Measurements from ENCODE around the gene TRPM5. TPM values are rescaled to one million over a fixed set of nuclear protein-coding genes. Genes with fewer than 3 reads are reported as not detected.

Gene TRPM5
- total RNA-seq, 1 experiment from 2014 or later = not detected

- BruUV-seq (replicated peaks) = no TSS peak
- POLR2A ChIA-PET (ENCODE audit: low non-redundant PET) = no interaction called here
- no peak overlapping the region for H3K27ac ChIP-seq (ENCODE audit: low read depth, low read length, poor library complexity, severe bottlenecking)
Observed at GRCh38 chr11:2406451-2406850, 37.9 kb downstream of the TRPM5 start.

GRCh38 chr11:2404735-2405196, 39.5 kb downstream of the TRPM5 start:
- POLR2A ChIA-PET (ENCODE audit: low non-redundant PET) = interaction anchor here (0.6 kb wide), 1 partner anchor 9 kb away, joined by 10 read pairs; no protein-coding TSS in a partner anchor
- TF ChIP-seq, protein P1, sequence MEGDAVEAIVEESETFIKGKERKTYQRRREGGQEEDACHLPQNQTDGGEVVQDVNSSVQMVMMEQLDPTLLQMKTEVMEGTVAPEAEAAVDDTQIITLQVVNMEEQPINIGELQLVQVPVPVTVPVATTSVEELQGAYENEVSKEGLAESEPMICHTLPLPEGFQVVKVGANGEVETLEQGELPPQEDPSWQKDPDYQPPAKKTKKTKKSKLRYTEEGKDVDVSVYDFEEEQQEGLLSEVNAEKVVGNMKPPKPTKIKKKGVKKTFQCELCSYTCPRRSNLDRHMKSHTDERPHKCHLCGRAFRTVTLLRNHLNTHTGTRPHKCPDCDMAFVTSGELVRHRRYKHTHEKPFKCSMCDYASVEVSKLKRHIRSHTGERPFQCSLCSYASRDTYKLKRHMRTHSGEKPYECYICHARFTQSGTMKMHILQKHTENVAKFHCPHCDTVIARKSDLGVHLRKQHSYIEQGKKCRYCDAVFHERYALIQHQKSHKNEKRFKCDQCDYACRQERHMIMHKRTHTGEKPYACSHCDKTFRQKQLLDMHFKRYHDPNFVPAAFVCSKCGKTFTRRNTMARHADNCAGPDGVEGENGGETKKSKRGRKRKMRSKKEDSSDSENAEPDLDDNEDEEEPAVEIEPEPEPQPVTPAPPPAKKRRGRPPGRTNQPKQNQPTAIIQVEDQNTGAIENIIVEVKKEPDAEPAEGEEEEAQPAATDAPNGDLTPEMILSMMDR (conservative IDR thresholded peaks at IDR 0.05; ENCODE audit: low read depth, low read length) = no peak
- TF ChIP-seq EZH2 (IDR thresholded peaks at IDR 0.05; ENCODE audit: borderline replicate concordance, low read depth, low read length, poor library complexity, severe bottlenecking) = no peak
- Histone ChIP-seq H3K4me3 (ENCODE audit: low read depth, low read length, poor library complexity, severe bottlenecking) (no peak overlapping the region), H3K36me3 (ENCODE audit: insufficient read depth, low read length, poor library complexity, severe bottlenecking) (no peaks in the 10 kb centered on the region), H3K27me3 (replicated peaks; ENCODE audit: insufficient read depth, low read depth, low read length, poor library complexity) (no peaks in the 10 kb centered on the region), H3K4me1 (ENCODE audit: insufficient read depth, low read length, poor library complexity, severe bottlenecking) (peaks cover 8% of the 10 kb centered on the region), H3K27ac (ENCODE audit: low read depth, low read length, poor library complexity, severe bottlenecking) (no peak overlapping the region), H3K9me3 (ENCODE audit: low read depth, low read length, poor library complexity, severe bottlenecking) (no peaks in the 10 kb centered on the region)
- CTCF ChIA-PET = no interaction called here
- intact Hi-C loops (cut with micrococcal nuclease; ENCODE audit: unreplicated experiment) = no loop called here
- DNase-seq (ENCODE audit: low spot score) = no peak
- BruUV-seq (replicated peaks) = no TSS peak

More at GRCh38 chr11:2406451-2406850, 37.9 kb downstream of the TRPM5 start:
- DNase-seq (ENCODE audit: low spot score) = no peak
- TF ChIP-seq EZH2 (IDR thresholded peaks at IDR 0.05; ENCODE audit: borderline replicate concordance, low read depth, low read length, poor library complexity, severe bottlenecking) = no peak
- TF ChIP-seq, protein P1 (conservative IDR thresholded peaks at IDR 0.05; ENCODE audit: low read depth, low read length) = no peak
- H3K4me1 ChIP-seq (ENCODE audit: insufficient read depth, low read length, poor library complexity, severe bottlenecking) = peaks cover 7% of the 10 kb centered on the region
- H3K4me3 ChIP-seq (ENCODE audit: low read depth, low read length, poor library complexity, severe bottlenecking) = no peak overlapping the region
- H3K36me3 ChIP-seq (ENCODE audit: insufficient read depth, low read length, poor library complexity, severe bottlenecking) = no peaks in the 10 kb centered on the region
- CTCF ChIA-PET = no interaction called here
- H3K27me3 ChIP-seq (replicated peaks; ENCODE audit: insufficient read depth, low read depth, low read length, poor library complexity) = no peaks in the 10 kb centered on the region
- no peaks in the 10 kb centered on the region for H3K9me3 ChIP-seq (ENCODE audit: low read depth, low read length, poor library complexity, severe bottlenecking)
- intact Hi-C loops (cut with micrococcal nuclease; ENCODE audit: unreplicated experiment) = no loop called here

DNA sequence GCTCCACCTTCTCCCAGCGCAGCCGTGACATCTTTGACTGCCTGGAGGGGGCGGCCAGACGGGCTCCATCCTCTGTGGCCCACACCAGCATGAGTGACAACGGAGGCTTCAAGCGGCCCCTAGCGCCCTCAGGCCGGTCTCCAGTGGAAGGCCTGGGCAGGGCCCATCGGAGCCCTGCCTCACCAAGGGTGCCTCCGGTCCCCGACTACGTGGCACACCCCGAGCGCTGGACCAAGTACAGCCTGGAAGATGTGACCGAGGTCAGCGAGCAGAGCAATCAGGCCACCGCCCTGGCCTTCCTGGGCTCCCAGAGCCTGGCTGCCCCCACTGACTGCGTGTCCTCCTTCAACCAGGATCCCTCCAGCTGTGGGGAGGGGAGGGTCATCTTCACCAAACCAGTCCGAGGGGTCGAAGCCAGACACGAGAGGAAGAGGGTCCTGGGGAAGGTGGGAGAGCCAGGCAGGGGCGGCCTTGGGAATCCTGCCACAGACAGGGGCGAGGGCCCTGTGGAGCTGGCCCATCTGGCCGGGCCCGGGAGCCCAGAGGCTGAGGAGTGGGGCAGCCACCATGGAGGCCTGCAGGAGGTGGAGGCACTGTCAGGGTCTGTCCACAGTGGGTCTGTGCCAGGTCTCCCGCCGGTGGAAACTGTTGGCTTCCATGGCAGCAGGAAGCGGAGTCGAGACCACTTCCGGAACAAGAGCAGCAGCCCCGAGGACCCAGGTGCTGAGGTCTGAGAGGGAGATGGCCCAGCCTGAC, 41.2 kb downstream of the TRPM5 start:
- DNase-seq (ENCODE audit: low spot score) = no peak
- Histone ChIP-seq H3K36me3 (ENCODE audit: insufficient read depth, low read length, poor library complexity, severe bottlenecking) (no peaks in the 10 kb centered on the region), H3K27ac (ENCODE audit: low read depth, low read length, poor library complexity, severe bottlenecking) (no peak overlapping the region), H3K27me3 (replicated peaks; ENCODE audit: insufficient read depth, low read depth, low read length, poor library complexity) (no peaks in the 10 kb centered on the region), H3K4me1 (ENCODE audit: insufficient read depth, low read length, poor library complexity, severe bottlenecking) (peaks cover 8% of the 10 kb centered on the region), H3K4me3 (ENCODE audit: low read depth, low read length, poor library complexity, severe bottlenecking) (no peak overlapping the region), H3K9me3 (ENCODE audit: low read depth, low read length, poor library complexity, severe bottlenecking) (no peaks in the 10 kb centered on the region)
- TSS peak; percentile 14 for BruUV-seq (replicated peaks)
- POLR2A ChIA-PET (ENCODE audit: low non-redundant PET) = no interaction called here
- CTCF ChIA-PET = no interaction called here
- intact Hi-C loops (cut with micrococcal nuclease; ENCODE audit: unreplicated experiment) = no loop called here
- TF ChIP-seq, protein P1 (conservative IDR thresholded peaks at IDR 0.05; ENCODE audit: low read depth, low read length) = no peak
- TF ChIP-seq EZH2 (IDR thresholded peaks at IDR 0.05; ENCODE audit: borderline replicate concordance, low read depth, low read length, poor library complexity, severe bottlenecking) = no peak
